DMS 273 treated with DMSO at 0.1 percent for 48 hours (cell line): ENCODE data around the gene CCR1.
"Not testable (repeated sequence)": the region's sequence is repeated elsewhere in the genome, so short reads cannot be mapped to it uniquely, and the experiment has no call there.

ENCODE experiments used
- DNase-seq: peaks from one replicate; lab custom pipeline; 2025; lab: John Stamatoyannopoulos, UW

The CCR1 gene

DNA sequence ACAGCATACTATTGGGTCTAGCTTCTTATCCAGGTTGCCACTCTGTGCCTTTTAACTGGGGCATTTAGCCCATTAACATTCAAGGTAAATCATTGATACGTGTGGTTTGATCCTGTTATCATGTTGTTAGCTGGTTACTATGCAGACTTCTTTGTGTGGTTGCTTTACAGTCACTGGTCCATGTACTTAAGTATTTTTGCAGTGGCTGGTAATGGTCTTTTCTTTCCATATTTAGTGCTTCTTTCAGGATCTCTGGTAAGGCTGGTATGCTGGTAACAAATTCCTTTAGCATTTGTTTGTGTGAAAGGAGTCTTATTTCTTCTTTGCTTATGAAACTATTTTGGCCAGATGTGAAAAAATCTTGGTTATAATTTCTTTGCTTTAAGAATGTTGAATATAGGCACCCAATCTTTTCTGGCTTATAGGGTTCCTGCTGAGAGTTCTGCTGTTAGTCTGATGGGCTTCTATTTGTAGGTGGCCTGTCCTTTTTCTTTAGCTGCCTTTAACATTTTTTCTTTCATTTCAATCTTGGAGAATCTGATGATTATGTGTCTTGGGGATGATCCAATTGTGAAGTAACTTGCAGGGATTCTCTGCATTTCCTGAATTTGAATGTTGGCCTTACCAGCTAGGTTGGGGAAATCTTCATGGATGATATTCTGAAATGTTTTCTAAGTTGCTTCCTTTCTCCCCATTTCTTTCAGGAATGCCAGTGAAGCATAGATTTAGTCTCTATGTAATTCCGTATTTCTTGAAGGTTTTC lies 39.3 kb downstream of the CCR1 start:
- DNase-seq = no peak

DNA sequence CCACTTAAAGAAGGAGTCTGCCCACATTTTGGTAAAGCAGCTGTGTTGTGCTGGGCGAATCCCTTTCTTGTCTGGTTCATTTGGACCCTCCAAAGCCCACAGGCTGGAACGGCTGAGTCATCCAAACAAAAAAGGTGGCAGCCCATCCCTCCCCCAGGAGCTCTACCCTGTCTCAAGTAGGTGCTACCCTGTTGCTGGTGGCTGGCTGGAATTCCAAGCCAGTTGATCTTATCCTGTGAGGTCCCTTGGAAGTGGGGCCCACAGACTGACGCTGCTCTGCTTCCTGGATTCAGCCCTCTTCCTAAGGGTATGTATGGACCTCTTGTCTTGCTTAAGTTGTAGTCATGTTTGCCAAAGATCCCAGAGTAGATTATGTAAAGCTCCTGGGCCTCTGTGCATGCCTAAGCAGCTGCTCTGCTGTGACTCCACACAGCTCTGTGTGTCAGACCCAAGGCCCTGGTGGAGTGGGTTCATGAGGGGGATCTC lies 44.5 kb downstream of the CCR1 start:
- no peak for DNase-seq

DNA sequence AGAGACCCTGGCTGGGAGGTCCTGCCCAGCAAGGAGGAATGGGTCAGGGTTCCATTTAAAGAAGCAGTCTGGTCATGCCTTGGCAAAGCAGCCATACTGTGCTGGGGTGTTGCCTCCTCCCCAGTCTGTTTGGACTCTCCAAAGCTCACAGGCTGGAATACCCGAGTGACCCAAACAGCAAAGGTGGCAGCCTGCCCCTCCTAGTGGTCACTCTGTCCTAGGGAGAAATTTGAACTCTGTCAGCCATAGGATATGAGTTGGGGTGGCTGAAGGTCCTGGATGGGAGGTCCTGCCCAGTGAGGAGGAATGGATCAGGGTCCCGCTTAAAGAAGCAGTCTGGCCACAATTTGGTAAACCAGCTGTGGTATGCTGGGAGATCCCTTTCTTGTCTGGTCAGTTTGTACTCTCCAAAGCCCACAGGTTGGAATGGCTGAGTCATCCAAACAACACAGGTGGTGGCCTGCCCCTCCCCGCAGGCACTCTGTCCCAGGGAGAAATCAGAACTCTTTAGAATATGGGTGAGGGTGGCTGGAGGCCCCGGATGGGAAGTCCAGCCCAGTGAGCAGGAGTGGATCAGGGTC lies 45.0 kb downstream of the CCR1 start:
- DNase-seq = no peak

- not testable (repeated sequence) for DNase-seq
Measured at GRCh38 chr3:46157685-46158084, 50.4 kb downstream of the CCR1 start.

DNA sequence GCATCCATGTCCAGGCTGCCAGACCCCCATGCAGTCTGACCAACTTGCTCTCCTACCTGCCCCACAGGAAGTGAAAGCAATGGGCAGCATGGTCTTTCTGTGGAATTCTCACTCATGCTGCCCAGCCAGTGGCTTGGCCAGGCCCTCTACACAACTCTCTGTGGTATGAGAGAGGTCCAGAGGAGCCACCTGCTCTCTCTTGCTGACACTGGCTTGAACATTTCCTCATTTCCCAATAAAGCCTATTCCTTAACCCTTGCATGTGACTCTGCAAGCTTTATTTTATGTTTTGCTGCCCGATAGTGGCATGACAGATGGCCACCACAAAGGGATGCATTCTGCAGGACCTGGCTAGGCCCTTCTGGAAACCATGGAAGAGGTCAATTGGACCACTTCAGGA lies 53.8 kb downstream of the CCR1 start:
- no peak for DNase-seq
